K562 (cell line): ENCODE data around the gene GLI1. TPM values are rescaled to one million over a fixed set of nuclear protein-coding genes. Genes with fewer than 3 reads are reported as not detected.
A peak's percentile ranks its signal among the peaks of the same experiment; 100 is the strongest.

Experiments
- BRD4 ChIP-seq: fragments of 200-600 bp; sonication (generic); IDR thresholded peaks from 2 replicates; pipeline ENCODE4 v1.6.1; 2017; ENCODE audit warnings: inconsistent platforms
- CHD2 ChIP-seq: IDR thresholded peaks from 2 replicates; pipeline ENCODE4 v1.6.1; 2011; ENCODE audit warnings: low read depth, low read length
- CTBP1 ChIP-seq: fragments of 450-650 bp; IDR thresholded peaks from 2 replicates; pipeline ENCODE4 v1.6.1; 2016; ENCODE audit warnings: borderline replicate concordance
- EHMT2 ChIP-seq: fragments of 450-650 bp; IDR thresholded peaks from 2 replicates; pipeline ENCODE4 v1.6.1; 2018; ENCODE audit warnings: antibody characterized with exemption
- FOXP4 ChIP-seq: sonication (generic); formaldehyde crosslinking; IDR thresholded peaks from 2 replicates; pipeline ENCODE4 v1.8.0; 2022; ENCODE audit warnings: mild to moderate bottlenecking, missing genetic modification reagents, borderline replicate concordance
- ILK ChIP-seq: fragments of 450-650 bp; IDR thresholded peaks from 2 replicates; pipeline ENCODE4 v1.6.1; 2016; ENCODE audit warnings: missing genetic modification characterization, low read depth, mild to moderate bottlenecking, missing compliant biosample characterization, moderate library complexity, borderline replicate concordance
- L3MBTL2 ChIP-seq: fragments of 450-650 bp; IDR thresholded peaks from 2 replicates; pipeline ENCODE4 v1.6.1; 2016; ENCODE audit warnings: mild to moderate bottlenecking, moderate library complexity
- NR4A1 ChIP-seq, 2 experiments: fragments of 250-450 bp in 1 of 2; fragments of 450-650 bp in 1 of 2; sonication (Bioruptor Pico) in 1 of 2; IDR thresholded peaks; 2 replicates each; pipeline versions ENCODE4 v1.4.0 to v1.6.1; 2016 to 2020; ENCODE audit warnings: mild to moderate bottlenecking in 2 of 2, missing compliant biosample characterization in 1 of 2, missing genetic modification characterization in 1 of 2, moderate library complexity in 1 of 2
- PYGO2 ChIP-seq: fragments of 450-650 bp; IDR thresholded peaks from 2 replicates; pipeline ENCODE4 v1.6.1; 2016; ENCODE audit warnings: mild to moderate bottlenecking, missing genetic modification characterization, moderate library complexity, missing compliant biosample characterization
- RNF2 ChIP-seq: sonication (generic); IDR thresholded peaks from 2 replicates; pipeline ENCODE4 v1.6.1; 2016
- TAF1 ChIP-seq: IDR thresholded peaks from 2 replicates; pipeline ENCODE4 v1.6.1; 2011; ENCODE audit warnings: mild to moderate bottlenecking, low read length, moderate library complexity; ENCODE audit not compliant: insufficient read depth, control insufficient read depth, severe bottlenecking; ENCODE audit errors: extremely low read depth
- TAF15 ChIP-seq: fragments of 200-400 bp; formaldehyde crosslinking; IDR thresholded peaks from 2 replicates; pipeline ENCODE4 v1.6.1; 2017; ENCODE audit warnings: mild to moderate bottlenecking, low read depth, low read length, moderate library complexity
- TAF7 ChIP-seq: fragments of 450-650 bp; IDR thresholded peaks from 2 replicates; pipeline ENCODE4 v1.6.1; 2016; ENCODE audit warnings: missing genetic modification characterization, missing compliant biosample characterization
- TCF3 ChIP-seq: sonication (generic); formaldehyde crosslinking; IDR thresholded peaks from 2 replicates; pipeline ENCODE4 v1.4.0; 2020; ENCODE audit warnings: mild to moderate bottlenecking, missing genetic modification reagents
- TCF7 ChIP-seq: sonication (generic); IDR thresholded peaks from 2 replicates; pipeline ENCODE4 v1.6.1; 2016; ENCODE audit warnings: antibody characterized with exemption, borderline replicate concordance
- THAP7 ChIP-seq: fragments of 250-450 bp; sonication (Bioruptor Pico); IDR thresholded peaks from 2 replicates; pipeline ENCODE4 v1.5.0; 2021
- USF2 ChIP-seq: sonication (generic); formaldehyde crosslinking; IDR thresholded peaks from 2 replicates; pipeline ENCODE4 v1.5.0; 2020; ENCODE audit warnings: missing genetic modification reagents
- ZBTB2 ChIP-seq: fragments of 450-650 bp; IDR thresholded peaks from 2 replicates; pipeline ENCODE4 v1.6.1; 2016; ENCODE audit warnings: antibody characterized with exemption
- ZFP30 ChIP-seq: fragments of 250-450 bp; sonication (Bioruptor Pico); IDR thresholded peaks from 2 replicates; pipeline ENCODE4 v1.8.0; 2022; ENCODE audit warnings: moderate library complexity, mild to moderate bottlenecking, inconsistent platforms, borderline replicate concordance
- ZNF41 ChIP-seq: fragments of 250-450 bp; sonication (Bioruptor Pico); conservative IDR thresholded peaks from 2 replicates; pipeline ENCODE4 v1.4.0; 2020; ENCODE audit warnings: mild to moderate bottlenecking
- ZNF444 ChIP-seq: fragments of 250-450 bp; sonication (Bioruptor Pico); IDR thresholded peaks from 2 replicates; pipeline ENCODE4 v1.4.0; 2020; ENCODE audit warnings: mild to moderate bottlenecking, moderate library complexity
- ZNF57 ChIP-seq: fragments of 450-650 bp; formaldehyde crosslinking; IDR thresholded peaks from 2 replicates; pipeline ENCODE4 v1.4.0; 2020; ENCODE audit warnings: mild to moderate bottlenecking, moderate library complexity
- ZNF785 ChIP-seq: fragments of 250-450 bp; sonication (Bioruptor Pico); IDR thresholded peaks from 2 replicates; pipeline ENCODE4 v1.4.0; 2020; ENCODE audit warnings: mild to moderate bottlenecking
- polyA plus RNA-seq, 8 experiments: library from polyadenylated mRNA; depleted of rRNA in 4 of 8; stranded (reverse) in 5 of 8; unstranded in 3 of 8; fragments of >200 nt; fragmentation: Nextera tagmentation in 2 of 8; fragmentation: Illumina TruSeq in 1 of 8; extraction: Ambion mirVana in 2 of 8; extraction: Trizol in 1 of 8; gene quantifications; 2 replicates each; pipeline versions ENCODE4 v1.2.1 to v1.2.3, GENCODE V29; 2011 to 2014; ENCODE audit warnings: inconsistent platforms in 1 of 8, missing spikeins in 1 of 8
- total RNA-seq, 7 experiments: library from RNA; depleted of rRNA in 6 of 7; stranded (reverse); fragments of >200 nt in 6 of 7; fragmentation: Illumina TruSeq in 2 of 7; extraction: Trizol in 2 of 7; gene quantifications; 2 replicates each; pipeline versions ENCODE4 v1.2.1 to v1.2.3, GENCODE V29; 2011 to 2021; ENCODE audit warnings: low replicate concordance in 1 of 7
- TF ChIP-seq, protein P1 (sequence below): sonication (generic); formaldehyde crosslinking; IDR thresholded peaks from 2 replicates; pipeline ENCODE4 v1.8.0; 2022; ENCODE audit warnings: missing genetic modification reagents, mild to moderate bottlenecking, moderate library complexity, borderline replicate concordance

Gene GLI1
- total and polyA plus RNA-seq, 9 of the 15 experiments (the other 6 are each of a cell fraction or from before 2014, with no cell fraction given): 0.24 to 3.7 (median 0.61) TPM

DNA sequence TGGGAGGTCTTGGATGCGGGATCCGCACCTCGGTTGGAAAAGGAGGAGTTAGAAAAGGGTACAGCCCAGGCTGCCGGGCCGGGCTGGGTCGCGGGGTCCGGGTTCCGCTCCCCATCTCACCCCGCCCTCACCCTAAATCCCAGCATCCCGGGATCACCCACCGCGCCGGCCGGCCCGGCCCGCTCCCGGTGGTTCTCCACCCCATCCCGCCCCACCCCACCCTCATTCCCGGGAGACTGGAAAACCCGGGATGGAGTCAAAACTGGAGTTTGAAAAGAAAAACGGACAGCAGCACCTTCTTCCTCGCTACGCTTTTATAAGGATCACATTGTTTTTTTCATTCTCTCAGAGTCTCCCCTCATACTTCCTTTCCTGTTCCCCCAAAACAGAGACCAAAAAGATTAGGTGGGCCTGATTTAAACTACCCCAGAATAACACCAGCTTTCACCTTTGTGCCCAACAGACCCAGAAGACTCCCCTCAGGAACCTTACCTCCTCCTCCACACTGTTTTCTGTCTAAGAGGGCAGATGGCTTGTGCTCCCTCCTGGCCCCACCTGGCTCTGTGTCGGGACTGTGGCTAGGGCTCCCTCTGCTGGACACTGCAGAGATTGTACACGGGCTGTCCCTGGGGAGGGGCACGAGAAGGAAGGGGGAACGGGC is 2.8 kb downstream of the GLI1 start (continued):
- TF ChIP-seq NR4A1 (CRISPR knock-in tag; IDR thresholded peaks at IDR 0.05) (no peak), NR4A1 (tag; IDR thresholded peaks at IDR 0.05) (no peak), ILK (tag) (no peak), RNF2 (peak; percentile 59), BRD4 (no peak), ZNF785 (CRISPR knock-in tag) (no peak), CHD2 (no peak), TAF7 (no peak), TCF7 (no peak), FOXP4 (CRISPR knock-in tag) (peak; percentile 87; the same call in 1 of the 2 replicates), PYGO2 (tag) (no peak), ZNF57 (CRISPR knock-in tag) (no peak), THAP7 (CRISPR knock-in tag) (no peak), USF2 (CRISPR knock-in tag) (no peak), ZNF444 (CRISPR knock-in tag) (no peak), ZFP30 (CRISPR knock-in tag) (no peak), ZNF41 (CRISPR knock-in tag) (no peak), EHMT2 (no peak), L3MBTL2 (peak; percentile 76), TAF15 (no peak), CTBP1 (peak; percentile 84), ZBTB2 (peak; percentile 60; the same call in 1 of the 2 replicates), TAF1 (peak; percentile 46), TCF3 (CRISPR knock-in tag) (peak; percentile 49)
- TF ChIP-seq, protein P1, sequence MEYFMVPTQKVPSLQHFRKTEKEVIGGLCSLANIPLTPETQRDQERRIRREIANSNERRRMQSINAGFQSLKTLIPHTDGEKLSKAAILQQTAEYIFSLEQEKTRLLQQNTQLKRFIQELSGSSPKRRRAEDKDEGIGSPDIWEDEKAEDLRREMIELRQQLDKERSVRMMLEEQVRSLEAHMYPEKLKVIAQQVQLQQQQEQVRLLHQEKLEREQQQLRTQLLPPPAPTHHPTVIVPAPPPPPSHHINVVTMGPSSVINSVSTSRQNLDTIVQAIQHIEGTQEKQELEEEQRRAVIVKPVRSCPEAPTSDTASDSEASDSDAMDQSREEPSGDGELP (CRISPR knock-in tag): peak; percentile 91
